ENCODE measurements around the gene HPS5.

GRCh38 chr11:18295316-18295715 lies 26.6 kb downstream of the HPS5 start:
- no peak for TF ChIP-seq EZH2 (IDR thresholded peaks at IDR 0.05; ENCODE audit: borderline replicate concordance, low read depth, low read length, severe bottlenecking)
- TF ChIP-seq GATA2 (IDR thresholded peaks at IDR 0.05; ENCODE audit: insufficient read depth, insufficient read length, low read depth, low read length) = no peak

All from endothelial cell of umbilical vein (primary cell).